ENCODE measurements around the gene LCP2.

The LCP2 gene

DNA sequence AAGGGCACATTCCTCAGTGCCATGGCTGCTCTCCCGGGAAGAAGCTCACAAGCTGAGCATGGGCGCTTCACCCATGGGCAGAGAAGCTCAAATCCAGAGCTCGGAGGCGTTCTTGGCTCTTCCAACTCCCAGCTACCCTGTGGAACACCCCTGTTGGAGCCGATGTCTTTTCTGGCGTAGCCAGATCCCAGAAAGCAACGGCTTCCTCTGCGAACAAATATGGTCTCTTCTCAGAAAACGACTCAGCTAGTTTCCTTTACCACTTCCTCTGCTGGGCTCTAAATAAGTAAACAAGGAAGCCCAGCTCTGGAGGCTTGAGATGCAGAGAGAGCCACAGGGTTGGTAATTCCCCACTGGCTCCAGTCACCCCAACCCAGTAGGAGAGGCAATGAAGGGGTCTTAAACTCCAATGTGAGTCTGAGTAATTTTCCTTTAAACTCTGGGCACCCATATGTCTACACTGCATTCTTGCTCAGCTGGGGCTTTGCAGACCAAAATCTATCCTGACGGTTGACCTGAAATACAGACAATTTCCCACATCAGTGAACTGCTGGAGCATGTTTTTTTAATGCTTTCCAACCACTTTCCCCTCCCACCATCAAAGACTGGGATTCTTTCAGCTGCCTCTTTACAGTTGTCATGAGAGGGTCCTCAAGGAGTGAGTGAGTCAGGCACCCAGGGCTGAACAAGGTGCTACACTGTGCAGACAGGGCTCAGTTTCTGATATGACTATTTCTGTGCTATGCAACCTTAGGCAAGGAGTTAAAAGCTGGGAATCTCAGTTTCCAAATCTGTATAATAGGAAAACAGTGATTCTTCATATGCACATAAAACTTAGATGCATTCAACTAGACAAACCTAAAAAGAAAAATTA lies at the start of gene LCP2:
Gene LCP2 (minus strand): TSS at position 189 of the 874 bp plus-strand sequence. CDS start 166 bp downstream, at position 23.
- DNase-seq (ENCODE audit: low spot score): no peak

DNA sequence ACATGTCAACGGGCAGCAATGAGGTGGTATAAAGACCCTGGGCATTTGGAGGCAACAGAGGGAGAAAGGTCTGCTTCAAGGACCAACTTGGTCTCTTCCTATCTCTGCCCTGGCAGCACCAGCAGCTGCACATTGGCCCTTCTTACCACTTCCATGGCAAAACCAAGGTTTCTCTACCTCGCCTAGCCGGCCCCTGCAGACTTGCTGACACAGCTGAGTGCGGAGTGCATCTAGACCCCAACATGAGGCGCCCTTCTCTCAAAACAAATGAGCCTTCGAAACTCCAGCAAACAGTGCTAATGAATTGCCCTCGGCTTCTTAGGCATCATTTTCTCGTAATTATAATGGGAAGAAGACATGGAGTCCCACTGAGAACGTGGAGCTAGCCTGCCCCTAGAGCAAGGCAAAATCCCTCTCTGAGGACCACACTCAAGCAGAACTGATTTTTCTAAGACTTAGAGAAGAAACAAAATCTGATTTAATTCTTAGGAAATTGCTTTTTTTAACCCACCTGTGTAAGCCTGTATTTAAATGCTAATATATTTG lies 49.5 kb upstream of the LCP2 start:
- no peak for DNase-seq (ENCODE audit: low spot score)

DNA sequence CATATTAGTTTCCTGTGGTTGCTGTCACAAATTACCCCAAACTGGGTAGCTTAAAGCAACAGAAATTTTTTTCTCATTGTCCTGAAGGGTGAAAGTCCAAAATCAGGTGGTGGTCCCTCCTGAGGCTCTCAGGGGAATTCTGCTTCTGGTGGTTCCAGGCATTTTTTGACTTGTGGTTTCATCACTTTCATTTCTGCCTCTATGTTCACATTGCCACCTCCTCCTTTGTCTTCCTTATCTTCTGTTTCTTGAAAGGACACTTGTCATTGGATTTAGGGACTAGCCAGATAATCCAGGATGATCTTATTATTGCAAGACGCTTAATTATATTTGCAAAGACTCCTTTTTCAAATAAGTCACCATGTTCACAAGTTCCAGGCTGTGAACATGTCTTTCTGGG lies 48.4 kb upstream of the LCP2 start:
- DNase-seq (ENCODE audit: low spot score): no peak

DNA sequence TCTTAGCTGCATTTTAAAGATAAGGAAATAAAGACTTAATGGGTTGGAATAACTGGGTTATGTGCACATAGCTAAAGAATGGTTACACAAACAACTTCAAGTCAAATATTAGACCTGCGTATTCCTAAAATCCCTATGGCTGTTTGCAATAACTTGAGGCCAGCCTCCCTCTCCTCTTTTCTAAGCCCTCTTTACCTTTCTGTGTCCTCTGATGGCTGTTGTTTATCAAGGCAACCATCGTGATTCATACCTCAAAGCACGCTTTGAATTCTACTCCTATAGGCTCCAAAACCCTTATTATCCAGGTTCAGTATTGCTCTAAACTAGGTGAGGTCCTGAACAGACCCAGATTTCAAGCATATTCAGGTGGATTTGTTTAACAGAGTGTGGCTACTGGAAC lies 45.6 kb upstream of the LCP2 start:
- DNase-seq (ENCODE audit: low spot score): no peak

DNA sequence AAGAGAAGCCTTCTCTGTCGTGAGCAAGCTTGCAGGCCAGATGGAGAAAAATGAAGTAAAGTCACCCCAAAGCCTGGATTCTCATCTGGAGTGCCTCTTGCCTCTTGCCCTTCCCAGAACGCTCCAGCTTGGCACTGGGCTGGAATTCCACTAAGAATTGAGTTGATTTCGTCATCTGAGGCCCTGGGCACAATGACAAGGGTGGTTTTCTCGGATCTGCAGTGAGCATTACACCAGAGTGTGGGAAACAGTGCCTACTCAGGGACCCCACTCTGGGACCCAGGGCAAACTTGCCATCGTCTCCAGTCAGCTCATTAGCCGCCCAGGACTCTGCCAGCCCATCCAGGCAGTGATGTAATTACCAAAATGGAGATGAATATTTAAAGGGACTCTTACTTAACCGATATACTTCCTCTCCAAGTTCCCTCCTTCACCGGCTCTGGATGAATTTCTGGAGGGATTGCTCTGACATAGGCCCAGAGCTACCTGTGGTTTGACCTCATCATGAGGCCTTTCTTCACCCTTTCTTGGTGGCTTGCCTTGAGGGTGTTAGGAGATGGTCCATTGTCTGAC lies 44.7 kb upstream of the LCP2 start:
- no peak for DNase-seq (ENCODE audit: low spot score)

DNA sequence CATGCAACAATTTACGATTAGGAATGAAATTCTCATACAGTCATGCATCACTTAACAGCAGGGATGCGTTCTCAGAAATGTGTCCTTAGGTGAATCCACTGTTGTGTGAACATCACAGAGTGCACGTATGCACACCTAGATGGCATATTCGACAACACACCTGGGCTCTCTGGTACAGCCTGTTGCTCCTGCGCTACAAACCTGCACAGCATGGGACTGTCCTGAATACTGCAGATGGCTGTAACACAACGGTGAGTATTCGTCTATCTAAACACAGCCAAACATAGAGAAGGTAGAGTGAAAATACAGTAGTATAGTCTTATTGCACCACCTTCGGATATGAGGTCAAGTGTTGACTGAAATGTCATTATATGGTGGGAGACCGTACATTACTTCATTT lies 44.0 kb upstream of the LCP2 start:
- no peak for DNase-seq (ENCODE audit: low spot score)

DNA sequence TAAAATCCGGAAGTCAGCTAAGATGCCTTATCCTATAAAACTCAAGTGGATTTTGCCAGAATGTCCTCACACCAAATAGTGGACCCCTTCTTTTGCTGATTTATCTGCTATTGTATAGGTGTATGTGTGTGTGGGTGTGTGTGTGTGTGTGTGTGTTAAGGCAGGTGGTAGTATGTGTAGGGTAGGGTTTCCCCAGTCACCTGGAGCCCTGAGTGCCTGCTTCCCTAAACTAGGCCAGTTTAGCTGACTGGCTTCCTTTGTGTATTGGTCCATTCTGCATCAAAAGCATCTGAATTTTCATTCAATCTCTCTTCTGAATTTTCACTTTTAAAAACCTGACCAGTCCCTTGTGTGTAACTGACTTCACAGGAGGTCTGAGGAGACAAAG lies 42.2 kb upstream of the LCP2 start:
- no peak for DNase-seq (ENCODE audit: low spot score)

DNA sequence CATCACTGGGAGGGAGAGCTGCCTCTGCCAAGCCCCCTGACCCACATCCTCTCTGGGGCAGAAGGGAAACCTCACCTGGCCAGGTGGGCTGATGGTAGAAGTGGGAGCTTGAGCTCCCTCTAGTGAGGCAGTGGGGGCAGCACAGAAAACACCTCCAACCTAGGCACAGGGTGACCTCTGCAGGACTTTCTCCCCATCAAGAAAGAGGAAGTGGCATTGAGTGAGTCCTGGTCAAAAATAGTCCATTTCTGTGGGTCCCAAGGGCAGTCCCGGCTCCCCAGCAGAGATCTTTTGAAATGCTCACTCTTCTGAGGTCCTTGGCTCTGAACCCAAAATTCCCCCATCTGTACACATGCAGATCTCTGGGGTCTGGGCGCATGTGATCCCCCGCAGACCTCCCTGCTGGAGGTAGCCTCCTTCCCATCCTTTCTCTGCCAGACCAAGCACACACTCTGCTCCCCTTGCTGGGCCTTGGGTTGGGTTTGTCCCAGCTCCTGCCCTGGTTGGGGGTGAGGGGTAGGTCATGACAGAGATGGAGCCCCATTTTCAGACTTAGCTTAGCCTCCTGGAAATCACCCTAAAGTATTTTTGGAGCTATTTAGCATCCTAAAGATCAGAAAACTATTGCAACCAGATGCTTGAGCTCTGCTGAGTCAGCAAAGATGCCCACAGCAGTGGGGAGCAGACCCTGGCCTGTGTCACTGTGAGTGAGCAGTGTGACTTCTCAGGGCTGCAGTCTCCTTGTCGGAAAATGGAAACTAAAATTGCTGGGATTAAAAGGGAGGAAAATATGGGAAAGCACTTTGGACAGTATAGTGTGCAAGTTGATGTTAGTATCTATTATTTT lies 41.6 kb upstream of the LCP2 start:
- DNase-seq (ENCODE audit: low spot score): no peak

DNA sequence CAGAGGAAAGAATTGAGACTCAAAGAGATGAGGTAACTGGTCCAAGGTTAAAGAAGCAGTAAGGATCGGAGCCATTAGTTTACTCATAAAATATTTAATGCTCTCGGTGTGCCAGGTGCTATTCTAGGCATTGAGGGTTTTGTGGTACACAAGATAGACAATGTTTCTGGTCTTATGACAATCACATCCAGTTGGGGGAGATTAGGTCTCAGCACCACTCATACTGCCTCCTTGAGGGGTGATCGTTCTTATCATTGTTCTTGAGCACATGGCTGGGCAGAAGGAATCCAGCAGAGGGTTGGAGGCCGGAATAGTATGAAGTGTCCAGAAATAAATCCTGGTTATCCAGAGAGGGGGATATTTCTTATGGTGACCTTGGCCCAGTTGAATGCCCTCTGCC lies 40.7 kb upstream of the LCP2 start:
- no peak for DNase-seq (ENCODE audit: low spot score)

DNA sequence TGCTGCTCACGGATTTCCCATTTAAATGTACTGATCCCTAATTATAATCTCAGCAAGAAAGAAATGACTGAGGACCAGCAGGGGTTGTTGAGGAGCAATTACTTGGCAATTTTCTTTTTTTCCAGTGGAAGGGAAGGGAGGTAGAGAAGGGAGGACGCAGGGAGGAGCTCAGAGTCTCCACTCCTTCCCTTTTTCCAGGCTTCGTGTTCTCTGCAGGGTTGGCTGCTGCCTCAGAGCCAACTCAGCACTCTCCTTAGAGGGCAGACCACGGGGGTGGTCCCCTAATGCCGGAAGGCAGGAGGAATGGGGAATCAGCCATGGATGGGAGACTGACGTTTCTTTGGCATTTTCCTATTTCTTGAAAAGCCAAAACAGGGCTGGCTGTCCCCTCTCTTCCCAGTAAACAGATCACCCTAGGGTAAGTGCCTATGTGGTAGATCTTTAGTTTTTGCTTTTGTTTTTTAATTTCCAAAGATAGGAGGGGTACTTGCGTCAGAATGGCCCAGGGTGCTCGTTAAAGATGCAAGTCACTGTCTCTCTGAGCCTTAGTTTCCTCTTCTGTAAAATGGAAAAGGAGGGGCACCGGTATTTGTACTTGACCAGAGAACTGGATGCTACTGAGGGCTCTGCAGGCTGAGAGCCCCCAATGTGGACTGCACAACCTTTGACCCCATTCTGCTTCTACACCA lies 39.6 kb upstream of the LCP2 start:
- no peak for DNase-seq (ENCODE audit: low spot score)

DNA sequence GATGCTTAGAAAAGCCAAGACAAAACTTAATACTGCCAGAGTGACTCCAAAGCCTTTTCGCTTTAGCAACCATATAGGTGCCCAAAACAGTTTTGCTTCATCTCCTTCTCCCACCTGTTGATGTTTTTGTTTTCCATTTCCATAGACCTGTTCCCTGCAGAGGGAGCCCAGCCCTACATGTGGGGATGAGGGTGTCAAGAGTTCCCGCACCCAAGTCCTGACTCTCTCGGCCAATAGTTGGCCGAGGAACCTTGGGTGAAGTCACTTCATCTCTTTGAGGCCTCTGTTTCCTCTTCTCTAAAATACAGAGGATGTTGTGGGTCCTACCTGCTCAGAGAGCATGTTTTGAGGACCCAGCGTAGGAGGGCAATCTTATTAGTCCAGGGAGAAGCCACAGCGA lies 38.5 kb upstream of the LCP2 start:
- no peak for DNase-seq (ENCODE audit: low spot score)

DNA sequence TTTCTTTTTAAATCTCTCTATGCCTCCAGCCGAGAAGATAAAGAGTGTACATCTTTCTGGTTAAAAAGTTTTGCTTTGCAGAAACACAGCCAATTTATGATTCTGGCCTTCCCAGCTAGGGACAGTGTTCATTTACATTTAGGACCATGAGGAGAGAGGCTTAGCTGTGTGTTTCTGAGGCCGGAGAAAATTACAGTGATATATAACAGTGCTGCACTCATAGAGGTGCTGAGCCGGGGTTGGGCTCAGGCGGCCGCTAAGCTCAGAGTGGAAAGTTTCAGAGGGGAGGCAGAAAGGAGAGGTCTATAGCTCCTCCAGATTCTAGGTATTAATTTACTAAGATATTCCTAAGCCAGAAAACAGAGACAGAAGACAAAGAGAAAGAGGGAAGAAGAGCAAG lies 37.0 kb upstream of the LCP2 start:
- DNase-seq (ENCODE audit: low spot score): no peak

DNA sequence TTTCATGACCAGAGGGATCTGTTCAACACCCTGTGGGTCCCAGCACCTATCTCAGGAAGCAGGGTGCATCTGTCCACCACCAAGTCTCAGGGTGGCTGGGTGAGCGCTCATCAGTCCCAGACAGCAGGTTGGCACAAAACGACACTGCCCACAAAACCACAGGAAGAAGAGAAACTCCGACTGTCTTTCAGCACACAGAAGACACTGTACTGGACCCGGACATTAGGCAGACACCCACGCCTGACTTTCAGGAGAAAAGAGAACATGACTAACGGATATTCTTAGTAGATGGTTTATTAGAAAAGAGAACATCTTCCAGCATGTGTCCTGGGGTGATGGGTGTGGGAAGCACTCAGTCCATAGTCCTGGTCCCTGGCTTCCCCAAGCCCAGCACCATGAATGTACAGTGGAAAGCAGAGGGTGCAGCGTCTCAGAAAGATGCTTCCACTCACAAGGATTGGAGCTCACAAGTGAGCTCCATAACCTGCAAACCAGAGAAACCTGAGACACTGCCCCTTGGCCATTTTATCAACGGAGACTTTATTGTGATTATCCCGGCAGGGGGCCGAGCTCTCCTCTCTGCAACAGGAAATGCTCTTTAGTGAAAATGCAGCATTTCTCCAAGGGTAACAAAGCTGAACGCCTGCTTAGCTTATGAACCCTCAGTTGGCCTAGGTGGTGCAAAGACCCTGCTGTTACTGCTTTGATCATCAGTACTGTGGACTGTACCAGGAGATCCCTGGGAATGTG lies 35.8 kb upstream of the LCP2 start:
- no peak for DNase-seq (ENCODE audit: low spot score)

DNA sequence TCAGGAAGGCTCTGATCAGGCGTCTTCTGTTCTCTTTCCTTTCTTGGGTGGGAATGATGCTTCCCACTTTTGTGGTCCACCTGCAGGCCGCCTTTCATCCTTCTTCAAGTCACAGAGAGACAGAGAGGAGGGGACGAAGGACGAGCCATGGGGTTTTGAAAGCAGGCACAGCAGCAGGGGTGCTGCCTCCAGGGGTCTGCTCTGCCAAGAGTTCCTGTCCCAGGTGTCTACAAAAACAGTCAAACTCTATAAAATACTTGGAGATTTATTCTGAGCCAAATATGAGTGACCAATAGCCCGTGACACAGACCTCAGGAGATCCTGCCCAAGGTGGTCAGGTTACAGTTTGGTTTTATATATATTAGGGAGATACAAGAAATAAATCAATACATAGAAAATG lies 34.5 kb upstream of the LCP2 start:
- DNase-seq (ENCODE audit: low spot score): no peak

DNA sequence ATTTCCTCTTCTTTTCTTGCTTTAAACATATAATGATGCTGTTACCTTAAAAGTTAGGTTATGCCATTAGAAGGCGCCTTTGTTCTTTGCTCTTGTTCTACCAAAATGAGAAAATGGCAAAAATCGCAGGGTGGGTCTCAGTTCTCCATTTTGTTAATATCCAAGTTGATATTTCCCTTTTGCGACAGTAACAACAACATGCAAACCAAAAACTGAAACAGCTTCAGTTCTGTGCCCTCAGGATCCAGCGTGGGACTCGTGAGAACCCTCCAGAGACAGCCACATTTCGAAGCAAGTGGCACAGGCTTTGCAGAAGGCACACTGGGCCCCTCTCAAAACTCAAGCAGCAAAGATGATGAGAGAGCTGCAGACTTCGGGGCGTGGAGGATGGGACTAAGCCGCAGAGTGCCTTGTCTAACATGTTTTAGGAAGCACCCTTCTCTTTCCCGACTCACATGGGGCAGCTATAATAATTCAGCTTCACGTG lies 33.0 kb upstream of the LCP2 start:
- no peak for DNase-seq (ENCODE audit: low spot score)

DNA sequence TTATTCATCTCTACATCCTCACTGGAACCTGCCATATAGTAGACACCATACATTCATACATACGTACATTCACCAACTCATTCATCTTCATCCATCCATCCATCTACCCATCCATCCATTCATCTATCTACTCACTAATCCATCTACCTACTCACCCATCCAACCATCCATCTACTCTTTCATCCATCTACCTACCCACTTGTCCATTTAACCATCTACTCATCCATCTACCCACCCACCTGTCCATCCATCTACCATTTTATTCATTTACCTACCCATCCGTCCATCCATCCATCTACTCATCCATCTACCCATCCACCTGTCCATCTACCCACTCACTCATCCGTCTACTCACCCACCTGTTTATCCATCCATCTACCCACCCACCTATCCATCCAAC lies 31.9 kb upstream of the LCP2 start:
- DNase-seq (ENCODE audit: low spot score): no peak

DNA sequence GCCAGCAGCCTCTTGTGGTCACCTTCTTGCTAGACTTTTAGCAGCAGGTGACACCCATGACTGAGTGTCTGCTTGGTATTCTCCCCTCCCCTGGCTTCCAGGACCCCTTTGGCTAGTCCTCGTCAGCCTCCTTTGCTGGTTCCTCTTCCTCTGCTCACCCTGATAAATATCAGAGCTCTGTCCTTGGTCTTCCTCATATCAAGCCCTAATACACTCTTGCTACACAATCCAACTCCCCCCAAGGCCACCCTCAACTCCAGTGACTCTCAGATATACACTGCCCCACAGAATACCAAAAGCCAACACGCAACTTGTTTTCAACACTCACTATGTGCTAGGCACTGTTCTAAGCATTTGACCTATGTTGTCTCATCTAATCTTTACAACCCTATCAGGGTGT lies 30.3 kb upstream of the LCP2 start:
- DNase-seq (ENCODE audit: low spot score): no peak

DNA sequence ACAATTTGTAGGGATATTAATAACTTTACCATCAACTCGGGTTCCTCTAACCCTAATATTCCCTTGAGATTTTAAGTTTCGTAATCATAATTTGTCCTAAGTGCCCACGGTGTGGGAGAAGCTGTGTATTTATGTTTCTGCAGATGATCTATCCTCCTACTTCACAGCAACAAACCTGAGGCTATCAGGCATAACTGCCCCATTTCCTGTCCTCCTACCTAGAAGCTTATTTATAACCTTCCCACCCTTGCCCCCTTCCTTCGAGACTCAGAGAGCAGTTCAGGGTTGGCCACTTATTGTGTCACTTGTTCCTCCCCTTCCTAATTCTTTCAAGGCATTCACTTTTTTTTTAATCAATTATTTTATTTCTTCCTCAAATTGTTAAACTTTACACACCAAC lies 29.6 kb upstream of the LCP2 start:
- no peak for DNase-seq (ENCODE audit: low spot score)

DNA sequence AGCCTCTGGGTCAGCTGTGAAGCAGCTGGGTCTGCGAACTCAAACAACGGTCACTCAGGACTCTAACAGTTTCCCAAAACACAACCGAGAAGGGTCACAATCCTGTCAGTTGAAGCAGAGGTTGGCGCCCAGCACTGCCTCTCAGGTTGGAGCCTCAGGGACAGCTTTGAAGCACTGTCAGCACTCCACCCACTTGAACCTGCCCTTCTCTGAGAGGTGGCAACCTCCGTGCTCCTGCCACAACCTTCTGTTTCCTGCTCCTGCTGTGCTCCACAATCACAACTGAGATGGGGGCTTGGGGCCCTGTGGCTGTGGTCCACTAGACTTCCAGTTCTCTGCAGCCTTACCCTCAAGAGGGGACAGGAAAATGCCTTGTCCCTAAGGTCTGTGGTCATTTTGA lies 21.7 kb upstream of the LCP2 start:
- DNase-seq (ENCODE audit: low spot score): no peak

DNA sequence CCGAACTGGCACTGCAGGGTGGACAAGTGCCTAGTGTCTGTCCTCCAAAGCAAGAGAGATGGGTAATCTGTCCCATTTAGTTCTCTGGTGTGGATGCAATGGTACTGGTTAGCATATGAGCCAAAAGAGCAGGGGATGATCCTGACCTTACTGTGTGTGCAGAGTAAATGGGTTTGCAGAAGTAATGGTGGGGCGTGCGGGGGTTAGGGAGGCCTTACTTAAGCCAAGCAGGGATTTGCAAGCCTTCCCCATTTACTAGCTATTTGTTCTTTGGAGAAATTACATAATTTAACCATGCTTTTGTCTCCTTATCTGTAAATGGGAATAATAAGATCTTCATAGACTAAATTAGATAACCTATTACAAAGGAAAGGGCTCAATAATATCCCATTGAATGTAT lies 19.9 kb upstream of the LCP2 start:
- DNase-seq (ENCODE audit: low spot score): no peak

DNA sequence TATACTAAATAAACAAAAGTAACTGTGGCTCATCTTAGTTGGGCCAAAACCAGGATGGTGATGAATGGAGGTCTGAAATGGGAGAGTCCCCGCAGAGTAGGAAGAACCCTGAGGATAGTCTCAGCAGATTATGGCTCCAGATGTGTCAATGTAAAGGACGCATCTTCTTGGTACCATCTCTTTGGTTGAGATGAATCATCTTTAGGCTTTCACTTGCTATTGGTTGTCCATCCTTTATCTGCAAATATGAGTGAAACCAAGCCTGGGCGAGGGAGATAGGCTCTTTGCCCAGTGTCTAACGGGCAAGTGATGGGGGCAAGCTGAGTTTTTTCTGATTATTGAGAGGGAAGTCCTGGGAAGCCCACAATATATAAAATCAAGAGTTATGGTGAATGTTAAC lies 19.4 kb upstream of the LCP2 start:
- no peak for DNase-seq (ENCODE audit: low spot score)

All from AG08396 (cell line).